22Rv1 (cell line): ENCODE measurements around the gene DROSHA.

Source experiments
- CTCF ChIP-seq: fragments of 450-650 bp; IDR thresholded peaks from 2 replicates; pipeline ENCODE4 v1.5.1; 2017; ENCODE audit warnings: mild to moderate bottlenecking
- ZFX ChIP-seq: fragments of 450-650 bp; IDR thresholded peaks from 2 replicates; pipeline ENCODE4 v1.6.1; 2017; ENCODE audit warnings: antibody characterized with exemption, borderline replicate concordance

- no peak for TF ChIP-seq CTCF
- no peak for TF ChIP-seq ZFX
Observed at GRCh38 chr5:31495336-31495735, 36.6 kb downstream of the DROSHA start.
